Measurements from ENCODE around the gene PDCD6IP.

Gene PDCD6IP

DNA sequence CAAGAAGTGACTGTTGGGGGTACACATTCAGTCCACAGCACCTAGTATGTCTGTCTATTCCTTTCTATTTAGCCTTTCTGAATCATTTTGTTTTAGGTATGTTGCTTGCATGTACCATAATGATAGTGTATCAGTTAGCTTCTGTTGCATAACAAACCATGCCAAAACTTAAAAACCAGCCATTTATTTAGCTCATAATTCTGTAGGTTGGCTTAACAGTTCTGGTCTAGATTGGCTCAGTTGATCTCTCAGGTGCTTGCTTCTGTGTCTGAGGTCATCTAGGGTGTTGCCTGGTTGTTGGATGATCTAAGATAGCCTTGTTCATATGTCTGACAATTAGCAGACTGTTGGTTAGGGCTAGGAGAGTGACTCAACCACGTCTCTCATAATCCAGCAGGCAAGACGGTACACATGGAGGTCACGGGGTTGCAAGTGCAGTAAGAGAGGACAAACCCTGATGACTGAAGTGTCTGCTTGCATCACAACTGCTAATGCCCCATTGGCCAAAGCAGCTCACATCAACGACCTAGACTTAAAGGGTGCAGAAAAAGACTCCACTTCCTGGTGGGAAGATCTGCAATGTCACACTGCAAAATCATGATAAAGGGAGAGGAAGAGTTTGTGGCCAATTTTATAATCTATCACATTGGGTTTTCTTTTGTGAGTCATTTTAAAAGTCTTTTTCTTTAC is 6.8 kb upstream of the PDCD6IP start:
- Histone ChIP-seq H3K27me3 (replicated peaks; ENCODE audit: insufficient read depth, low read length) (no peaks in the 10 kb centered on the region), H3K36me3 (replicated peaks; ENCODE audit: insufficient read depth, low read length) (no peaks in the 10 kb centered on the region), H2AFZ (ENCODE audit: low read length) (no peak overlapping the region), H3K9me3 (replicated peaks; ENCODE audit: insufficient read depth, low read length) (no peaks in the 10 kb centered on the region), H3K9me2 (replicated peaks; ENCODE audit: insufficient read depth, low read length) (no peaks in the 10 kb centered on the region), H3K9ac (ENCODE audit: low read length) (no peak overlapping the region), H3K79me2 (ENCODE audit: low read length) (no peaks in the 10 kb centered on the region), H3F3A (ENCODE audit: insufficient read depth, low read length) (no peaks in the 10 kb centered on the region), H3K4me2 (ENCODE audit: low read depth, low read length) (no peak overlapping the region), H3K4me3 (ENCODE audit: low read length) (no peak overlapping the region), H3K4me1 (ENCODE audit: low read length) (no peaks in the 10 kb centered on the region; the same call in 1 of the 2 replicates), H3K27ac (ENCODE audit: low read length) (no peak overlapping the region), H4K20me1 (ENCODE audit: insufficient read depth, low read length) (no peaks in the 10 kb centered on the region)
- DNase-seq, result no peak
- TF ChIP-seq EZH2 (optimal IDR thresholded peaks at IDR 0.05; ENCODE audit: low read depth, low read length) (no peak), EZH2phosphoT487 (IDR thresholded peaks at IDR 0.05; ENCODE audit: low read length) (no peak)
- TF ChIP-seq, protein P1, sequence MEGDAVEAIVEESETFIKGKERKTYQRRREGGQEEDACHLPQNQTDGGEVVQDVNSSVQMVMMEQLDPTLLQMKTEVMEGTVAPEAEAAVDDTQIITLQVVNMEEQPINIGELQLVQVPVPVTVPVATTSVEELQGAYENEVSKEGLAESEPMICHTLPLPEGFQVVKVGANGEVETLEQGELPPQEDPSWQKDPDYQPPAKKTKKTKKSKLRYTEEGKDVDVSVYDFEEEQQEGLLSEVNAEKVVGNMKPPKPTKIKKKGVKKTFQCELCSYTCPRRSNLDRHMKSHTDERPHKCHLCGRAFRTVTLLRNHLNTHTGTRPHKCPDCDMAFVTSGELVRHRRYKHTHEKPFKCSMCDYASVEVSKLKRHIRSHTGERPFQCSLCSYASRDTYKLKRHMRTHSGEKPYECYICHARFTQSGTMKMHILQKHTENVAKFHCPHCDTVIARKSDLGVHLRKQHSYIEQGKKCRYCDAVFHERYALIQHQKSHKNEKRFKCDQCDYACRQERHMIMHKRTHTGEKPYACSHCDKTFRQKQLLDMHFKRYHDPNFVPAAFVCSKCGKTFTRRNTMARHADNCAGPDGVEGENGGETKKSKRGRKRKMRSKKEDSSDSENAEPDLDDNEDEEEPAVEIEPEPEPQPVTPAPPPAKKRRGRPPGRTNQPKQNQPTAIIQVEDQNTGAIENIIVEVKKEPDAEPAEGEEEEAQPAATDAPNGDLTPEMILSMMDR (IDR thresholded peaks at IDR 0.05; ENCODE audit: low read length), result no peak

DNA sequence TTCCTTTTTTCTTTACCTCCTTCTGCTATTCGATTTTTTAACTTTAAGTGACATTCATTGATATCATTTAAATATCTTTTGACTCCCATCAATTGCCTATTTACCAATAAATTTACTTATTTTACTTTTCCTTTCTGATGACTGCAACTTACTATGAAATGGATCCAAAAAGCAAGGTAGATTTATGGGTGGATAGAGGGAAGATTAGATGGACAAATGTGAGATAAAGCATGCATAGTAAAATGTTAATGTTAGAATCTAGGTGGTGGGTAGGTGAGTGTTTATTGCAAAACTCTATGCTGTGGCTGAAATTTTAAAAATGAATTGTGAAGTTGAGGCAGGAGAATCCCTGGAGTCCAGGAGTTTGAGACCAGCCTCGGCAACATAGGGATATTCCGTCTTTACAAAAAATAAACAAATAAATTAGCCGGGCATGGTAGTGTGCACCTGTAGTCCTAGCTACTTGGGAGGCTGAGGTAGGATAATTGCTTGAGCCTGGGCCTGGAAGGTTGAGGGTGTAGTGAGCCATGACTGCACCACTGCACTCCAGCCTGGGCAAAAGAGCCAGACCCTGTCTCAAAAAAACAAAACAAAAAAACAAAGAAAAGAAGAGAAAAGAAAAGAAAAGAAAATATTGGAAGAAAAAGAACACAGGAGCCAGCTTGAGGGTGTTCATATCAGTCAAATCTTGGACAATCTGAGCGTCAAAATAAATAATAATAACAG is 6.1 kb upstream of the PDCD6IP start:
- H3K4me1 ChIP-seq (ENCODE audit: low read length), result peaks cover 3% of the 10 kb centered on the region
- no peak for DNase-seq
- H3K9me2 ChIP-seq (replicated peaks; ENCODE audit: insufficient read depth, low read length), result no peaks in the 10 kb centered on the region
- no peaks in the 10 kb centered on the region for H4K20me1 ChIP-seq (ENCODE audit: insufficient read depth, low read length)
- H3K9ac ChIP-seq (ENCODE audit: low read length), result no peak overlapping the region
- no peaks in the 10 kb centered on the region for H3K27me3 ChIP-seq (replicated peaks; ENCODE audit: insufficient read depth, low read length)
- H3K79me2 ChIP-seq (ENCODE audit: low read length), result no peaks in the 10 kb centered on the region
- H3K27ac ChIP-seq (ENCODE audit: low read length), result no peak overlapping the region
- H2AFZ ChIP-seq (ENCODE audit: low read length), result no peak overlapping the region
- no peak overlapping the region for H3K4me2 ChIP-seq (ENCODE audit: low read depth, low read length)
- no peak overlapping the region for H3K4me3 ChIP-seq (ENCODE audit: low read length)
- H3K36me3 ChIP-seq (replicated peaks; ENCODE audit: insufficient read depth, low read length), result no peaks in the 10 kb centered on the region
- H3K9me3 ChIP-seq (replicated peaks; ENCODE audit: insufficient read depth, low read length), result no peaks in the 10 kb centered on the region
- TF ChIP-seq EZH2 (optimal IDR thresholded peaks at IDR 0.05; ENCODE audit: low read depth, low read length), result no peak
- H3F3A ChIP-seq (ENCODE audit: insufficient read depth, low read length), result peaks cover 2% of the 10 kb centered on the region; the same call in 1 of the 2 replicates

DNA sequence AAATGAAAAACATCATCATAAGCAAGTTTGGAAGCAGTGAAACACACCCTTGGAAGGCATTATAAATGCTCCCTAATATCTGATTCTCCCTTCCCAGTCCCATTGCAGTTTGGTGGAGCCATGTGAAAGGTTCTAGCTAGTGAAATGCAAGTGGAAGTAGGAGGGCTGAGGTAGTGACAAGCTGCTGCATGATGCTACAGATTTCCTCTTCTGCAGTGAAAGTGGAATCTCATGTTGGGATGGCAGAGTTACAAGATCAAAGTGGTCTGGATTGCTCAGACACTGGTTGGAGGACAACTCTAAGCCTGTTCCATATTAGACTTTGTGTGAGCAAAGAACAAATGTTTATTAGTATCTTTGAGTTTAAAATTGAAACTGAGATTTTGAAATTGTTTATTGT is 3.3 kb upstream of the PDCD6IP start:
- H3K9me2 ChIP-seq (replicated peaks; ENCODE audit: insufficient read depth, low read length), result no peaks in the 10 kb centered on the region
- TF ChIP-seq, protein P1 (IDR thresholded peaks at IDR 0.05; ENCODE audit: low read length), result no peak
- TF ChIP-seq EZH2 (optimal IDR thresholded peaks at IDR 0.05; ENCODE audit: low read depth, low read length) (no peak), EZH2phosphoT487 (IDR thresholded peaks at IDR 0.05; ENCODE audit: low read length) (no peak)

More for the DNA sequence above, 3.3 kb upstream of the PDCD6IP start:
- no peak overlapping the region for H2AFZ ChIP-seq (ENCODE audit: low read length)
- H3K36me3 ChIP-seq (replicated peaks; ENCODE audit: insufficient read depth, low read length), result no peaks in the 10 kb centered on the region
- peaks cover 11% of the 10 kb centered on the region for H3F3A ChIP-seq (ENCODE audit: insufficient read depth, low read length)
- H3K9ac ChIP-seq (ENCODE audit: low read length), result no peak overlapping the region
- H4K20me1 ChIP-seq (ENCODE audit: insufficient read depth, low read length), result no peaks in the 10 kb centered on the region
- H3K4me1 ChIP-seq (ENCODE audit: low read length), result peaks cover 8% of the 10 kb centered on the region
- H3K4me3 ChIP-seq (ENCODE audit: low read length), result no peak overlapping the region
- H3K27me3 ChIP-seq (replicated peaks; ENCODE audit: insufficient read depth, low read length), result no peaks in the 10 kb centered on the region
- peaks cover 15% of the 10 kb centered on the region for H3K79me2 ChIP-seq (ENCODE audit: low read length)
- no peak overlapping the region for H3K4me2 ChIP-seq (ENCODE audit: low read depth, low read length)
- H3K27ac ChIP-seq (ENCODE audit: low read length), result no peak overlapping the region
- H3K9me3 ChIP-seq (replicated peaks; ENCODE audit: insufficient read depth, low read length), result no peaks in the 10 kb centered on the region
- no peak for DNase-seq

Data from MM.1S (cell line).